Limb (tissue), 2 donors: ENCODE measurements around the gene VPS13A.

ENCODE experiments used
- DNase-seq, 2 donors: peaks; one replicate each; pipeline ENCODE4 v3.0.0-alpha.2; 2016; ENCODE audit errors: extremely low spot score in 2 of 2

Gene VPS13A

DNA sequence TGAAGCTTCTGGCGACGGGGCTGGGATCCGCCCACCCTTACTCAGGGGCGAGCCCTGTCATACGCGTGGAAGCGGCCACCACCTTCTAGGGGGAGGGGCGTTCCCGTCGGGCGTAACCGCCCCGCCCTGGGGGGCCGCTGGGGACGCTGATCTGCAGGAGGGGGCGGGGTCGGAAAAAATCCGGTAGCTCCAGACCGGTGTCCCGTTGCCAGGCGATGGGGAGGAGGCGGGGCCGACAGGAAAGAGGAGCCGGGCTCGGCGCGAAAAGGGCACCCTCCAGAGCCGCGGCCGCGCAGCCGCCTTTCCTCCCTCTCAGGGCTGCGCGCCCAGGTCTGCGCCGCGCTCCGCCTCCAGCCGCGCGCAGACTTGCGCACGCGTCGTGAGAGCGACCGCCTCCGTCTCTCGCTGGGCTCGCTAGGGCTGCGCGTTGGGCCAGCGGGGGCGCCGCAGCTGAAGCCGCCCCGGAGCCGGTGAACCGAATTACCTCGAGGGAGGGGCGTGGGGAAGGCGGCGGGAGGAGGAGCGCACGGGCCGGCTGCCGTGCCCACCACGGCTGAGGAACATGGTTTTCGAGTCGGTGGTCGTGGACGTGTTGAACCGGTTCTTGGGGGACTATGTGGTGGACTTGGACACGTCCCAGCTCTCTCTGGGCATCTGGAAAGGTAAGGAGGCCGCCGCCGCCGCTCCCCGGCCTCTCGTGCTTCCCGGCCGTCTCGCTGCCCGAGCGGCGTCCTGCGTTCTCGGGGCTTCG is at the start of gene VPS13A:
Gene VPS13A (plus strand): TSS at position 392 of the 751 bp plus-strand sequence. CDS start 171 bp downstream, at position 563.
- DNase-seq: peak; percentile 91 to 92

DNA sequence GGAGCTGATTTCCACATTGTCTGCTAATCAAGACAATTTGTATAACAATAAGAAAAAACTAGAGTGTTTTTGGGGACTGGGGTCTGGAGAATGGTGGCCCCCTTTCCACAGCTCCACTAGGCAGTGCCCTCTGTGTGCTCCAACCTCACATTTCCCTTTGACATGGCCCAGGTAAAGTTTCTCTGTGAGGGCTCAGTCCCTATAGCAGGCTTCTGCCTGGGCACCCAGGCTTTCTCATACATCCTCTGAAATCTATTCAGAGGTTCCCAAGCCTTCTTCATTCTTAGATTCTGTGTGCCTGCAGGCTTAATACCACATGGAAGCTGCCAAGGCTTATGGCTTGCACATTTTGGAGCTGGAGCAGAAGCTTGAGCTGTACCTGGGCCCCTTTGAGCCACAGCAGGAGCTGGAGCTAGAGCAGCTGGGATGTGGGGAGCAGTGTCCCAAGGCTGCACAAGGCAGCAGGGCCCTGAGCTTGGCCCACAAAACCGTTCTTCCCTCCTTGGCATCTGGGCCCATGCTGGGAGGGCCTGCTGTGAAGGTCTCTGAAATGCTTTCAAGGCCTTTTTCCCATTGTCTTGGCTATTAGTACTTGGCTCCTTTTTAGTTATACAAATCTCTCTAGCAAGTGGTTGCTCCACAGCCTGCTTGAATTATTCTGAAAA is 49.1 kb upstream of the VPS13A start:
- no peak for DNase-seq

DNA sequence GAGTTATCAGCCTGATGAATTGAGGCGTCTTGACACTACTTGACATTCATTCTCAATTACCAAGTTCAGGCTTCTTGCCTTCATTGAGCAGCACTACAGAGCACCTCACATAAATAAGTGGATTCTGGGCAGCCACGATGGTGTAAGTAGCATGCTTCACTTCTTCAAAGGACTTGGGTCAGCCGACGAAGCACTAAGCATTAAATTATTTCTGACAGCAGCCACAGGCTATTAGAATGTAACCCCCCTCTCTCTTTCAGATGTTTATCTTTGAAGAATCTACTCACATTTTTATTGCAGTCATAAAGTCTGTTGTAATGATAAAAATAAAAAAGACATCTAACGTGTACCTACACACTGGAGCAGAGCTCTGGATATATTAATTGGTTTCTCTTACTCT is 45.9 kb upstream of the VPS13A start:
- DNase-seq: no peak

DNA sequence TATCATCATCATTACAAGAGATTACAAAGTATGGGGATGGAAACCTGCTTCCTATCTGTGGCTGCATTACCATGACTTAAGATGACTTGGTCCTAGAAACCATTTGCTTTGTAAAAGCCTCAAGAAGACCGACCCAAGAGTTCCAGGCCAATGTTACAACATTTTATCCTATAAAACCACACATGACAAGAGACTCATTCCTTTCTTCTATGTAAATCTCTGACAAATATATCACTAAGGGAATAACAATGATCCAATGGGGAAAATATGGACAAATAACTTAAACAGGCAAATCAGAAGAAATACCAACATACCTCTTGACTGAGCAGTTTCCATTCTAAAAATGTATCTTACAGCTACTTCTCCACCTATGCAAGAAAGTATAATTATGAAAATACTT is 44.3 kb upstream of the VPS13A start:
- DNase-seq: no peak

DNA sequence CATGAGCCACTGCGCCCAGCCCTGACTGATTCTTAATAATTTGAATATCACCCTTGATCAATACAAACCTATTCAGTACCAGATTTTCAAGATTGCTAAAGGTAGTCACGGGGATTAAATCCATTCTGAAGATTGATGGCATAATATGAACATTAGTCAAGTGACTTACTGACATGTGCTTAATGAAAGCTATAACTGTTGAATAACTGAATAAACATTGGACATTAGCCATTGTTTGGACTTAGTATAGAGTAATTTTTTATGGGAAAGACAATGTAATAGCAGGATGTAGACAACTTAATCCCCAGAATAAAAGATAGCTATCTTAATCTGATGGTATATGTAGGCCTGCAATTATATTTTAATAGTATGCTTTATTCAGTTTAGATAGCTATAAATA is 35.0 kb upstream of the VPS13A start:
- no peak for DNase-seq

DNA sequence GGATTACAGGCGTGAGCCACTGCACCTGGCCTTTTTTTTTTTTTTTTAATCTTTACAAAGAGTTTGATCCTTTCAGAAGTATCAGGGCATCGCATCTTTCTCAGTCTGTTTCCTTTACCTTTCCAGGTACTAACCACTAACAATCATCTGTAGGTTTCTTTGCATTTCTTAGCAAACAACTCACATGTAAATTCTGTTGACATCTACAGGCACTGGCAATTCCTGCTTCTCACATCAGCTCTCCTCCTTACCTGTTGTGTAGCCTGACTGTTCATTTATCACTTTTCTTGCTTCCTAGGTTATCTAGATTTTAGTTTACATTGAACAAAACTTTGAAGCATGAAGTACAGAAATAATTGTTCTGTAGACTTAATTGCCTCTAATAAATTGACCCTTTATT is 27.5 kb upstream of the VPS13A start:
- no peak for DNase-seq

DNA sequence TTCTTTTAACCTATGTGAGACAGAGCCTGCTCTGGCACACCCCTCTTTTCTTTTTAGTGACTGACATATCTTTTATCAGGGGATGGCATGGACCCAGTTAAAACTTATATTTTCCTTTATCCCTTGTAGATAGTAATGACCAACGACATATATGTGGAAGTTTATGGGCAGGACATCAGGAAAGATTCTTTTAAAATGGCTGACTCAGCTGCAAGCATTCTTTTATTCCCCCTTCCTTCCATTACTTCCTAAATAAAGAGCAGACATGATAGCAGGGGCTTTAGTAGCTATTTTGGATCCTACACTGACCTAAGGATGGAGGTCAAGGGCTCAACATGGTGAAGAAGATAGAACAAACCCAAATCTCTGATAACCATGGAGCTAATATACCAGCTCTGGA is 25.0 kb upstream of the VPS13A start:
- no peak for DNase-seq

DNA sequence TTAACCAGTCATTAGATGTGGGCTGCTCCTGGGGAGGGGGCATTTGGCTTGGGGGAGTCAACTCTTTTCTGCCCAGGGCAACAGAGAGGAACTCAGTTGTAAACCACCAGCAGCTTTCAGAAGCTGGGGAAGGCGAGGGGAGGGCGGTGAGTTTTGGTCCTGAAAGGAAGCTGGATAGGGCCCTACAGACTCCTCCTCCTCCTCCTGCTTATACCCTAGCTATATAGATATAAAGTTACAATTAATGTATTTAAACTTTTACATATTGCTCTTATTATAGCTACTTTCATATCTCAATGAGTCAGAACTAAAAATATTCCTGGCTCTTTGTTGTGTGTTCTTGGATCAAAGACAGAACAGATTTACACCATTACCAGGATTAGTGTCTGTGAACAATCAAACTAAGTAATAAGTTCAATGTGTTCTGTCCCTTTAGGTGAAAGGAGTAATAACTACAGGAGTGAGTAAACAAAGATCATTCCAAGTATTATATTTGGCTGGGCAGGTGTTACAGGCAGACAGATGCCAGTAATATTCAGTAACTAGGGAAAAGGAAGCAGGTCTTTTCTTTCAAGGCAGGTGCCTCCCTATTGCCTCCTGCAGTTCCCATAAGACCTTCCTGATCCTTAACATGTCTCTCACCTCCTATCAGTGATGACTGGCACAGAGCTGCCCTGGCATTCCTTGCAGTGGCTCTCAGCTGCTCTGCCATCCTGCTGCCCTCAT is 20.5 kb upstream of the VPS13A start:
- DNase-seq: no peak

DNA sequence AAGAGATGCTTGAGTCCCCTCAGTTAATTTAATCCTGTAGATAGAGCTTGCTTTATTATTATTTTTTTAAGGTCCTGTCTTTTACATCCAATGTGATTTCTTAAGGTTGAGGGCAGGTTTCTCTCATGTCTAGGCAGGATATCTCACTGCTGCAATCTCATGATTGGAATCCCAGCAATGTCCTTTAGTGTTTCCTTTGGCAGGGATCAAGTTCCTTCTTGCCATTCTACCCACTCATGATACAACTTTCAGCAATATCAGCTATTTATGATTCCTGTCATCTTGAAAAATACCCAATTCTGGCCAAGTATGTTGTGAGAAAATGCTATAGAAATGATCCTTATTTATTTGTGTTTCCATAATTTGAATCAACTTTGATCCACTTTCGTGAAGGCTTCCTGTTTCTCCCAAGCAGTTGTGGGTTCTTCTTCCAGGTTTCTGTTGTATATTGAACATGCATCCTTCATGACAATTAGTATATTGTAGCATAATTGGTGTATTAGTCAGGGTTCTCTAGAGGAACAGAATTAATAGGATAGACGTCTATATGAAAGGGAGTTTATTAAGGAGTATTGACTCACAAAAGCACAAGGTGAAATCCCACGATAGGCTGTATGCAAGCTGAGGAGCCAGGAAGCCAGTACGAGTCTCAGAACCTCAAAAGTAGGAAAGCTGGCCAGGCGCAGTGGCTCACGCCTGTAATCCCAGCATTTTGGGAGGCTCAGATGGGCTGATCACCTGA is 18.4 kb upstream of the VPS13A start:
- no peak for DNase-seq

DNA sequence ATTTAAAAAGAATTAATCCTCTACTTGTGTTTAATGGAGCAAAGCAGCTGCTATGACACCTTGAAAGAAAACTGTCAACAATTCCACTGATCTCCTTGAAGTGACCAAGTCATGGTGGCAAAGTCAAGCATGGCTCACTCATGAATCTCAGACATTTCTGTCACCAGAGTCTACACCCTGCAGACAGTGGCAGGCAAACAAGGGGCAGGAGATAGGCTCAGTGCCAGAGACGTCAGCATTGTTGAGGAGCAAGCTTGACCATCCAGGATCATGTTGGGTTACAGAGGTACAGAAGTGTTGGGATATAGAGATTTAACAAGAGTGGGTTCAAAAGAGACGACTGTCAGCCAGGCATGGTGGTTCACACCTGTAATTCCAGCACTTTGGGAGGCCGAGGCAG is 16.1 kb upstream of the VPS13A start:
- DNase-seq: no peak

DNA sequence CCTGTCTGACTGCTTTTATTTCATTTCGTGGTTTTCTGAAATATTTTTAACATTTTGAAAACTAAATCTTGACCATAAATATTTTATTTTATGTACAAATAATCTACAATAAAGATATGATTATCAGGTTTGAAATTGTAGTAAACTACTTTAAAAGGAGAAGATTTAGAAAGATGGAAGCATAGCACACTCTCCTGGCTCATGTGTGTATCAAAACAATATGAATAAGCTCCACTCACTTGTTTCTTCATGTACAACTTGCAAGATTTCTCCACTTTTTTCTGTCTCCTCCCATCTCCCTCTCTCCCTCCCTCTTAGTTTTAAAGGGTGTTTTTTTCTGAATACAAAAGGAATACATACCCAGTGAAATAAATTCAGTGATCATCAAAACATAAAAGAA is 15.4 kb upstream of the VPS13A start:
- no peak for DNase-seq

DNA sequence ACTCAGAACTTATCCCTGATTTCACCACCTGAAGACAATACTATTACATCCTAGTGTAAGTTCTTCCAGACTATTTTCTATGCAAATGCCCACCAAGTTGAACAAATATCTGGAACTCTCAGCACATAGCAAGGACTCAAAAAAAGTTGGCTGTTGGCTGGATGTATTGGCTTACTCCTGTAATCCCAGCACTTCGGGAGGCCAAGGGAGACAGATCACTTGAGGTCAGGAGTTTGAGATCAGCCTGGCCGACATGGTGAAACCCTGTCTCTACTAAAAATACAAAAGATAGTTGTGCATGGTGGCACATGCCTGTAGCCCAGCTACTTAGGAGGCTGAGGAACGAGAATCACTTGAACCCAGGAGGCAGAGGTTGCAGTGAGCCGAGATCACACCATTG is 15.0 kb upstream of the VPS13A start:
- DNase-seq: no peak

DNA sequence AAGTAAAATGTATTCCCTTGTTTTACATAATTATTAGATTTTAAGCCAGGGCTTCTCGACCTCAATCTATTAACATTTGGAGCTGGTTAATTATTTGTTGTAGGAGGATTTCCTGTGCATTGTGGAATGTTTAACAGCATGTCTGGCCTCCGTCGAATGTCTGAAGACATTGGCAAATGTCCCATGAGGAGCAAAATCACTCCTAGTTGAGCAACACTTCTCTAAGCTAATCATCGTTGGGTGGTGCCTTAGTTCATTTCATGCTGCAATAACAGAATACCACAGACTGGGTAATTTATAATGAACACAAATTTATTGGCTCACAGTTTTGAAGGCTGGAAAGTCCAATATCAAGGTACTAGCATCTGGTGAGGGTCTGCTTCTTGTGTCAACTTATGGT is 13.4 kb upstream of the VPS13A start:
- DNase-seq: no peak

DNA sequence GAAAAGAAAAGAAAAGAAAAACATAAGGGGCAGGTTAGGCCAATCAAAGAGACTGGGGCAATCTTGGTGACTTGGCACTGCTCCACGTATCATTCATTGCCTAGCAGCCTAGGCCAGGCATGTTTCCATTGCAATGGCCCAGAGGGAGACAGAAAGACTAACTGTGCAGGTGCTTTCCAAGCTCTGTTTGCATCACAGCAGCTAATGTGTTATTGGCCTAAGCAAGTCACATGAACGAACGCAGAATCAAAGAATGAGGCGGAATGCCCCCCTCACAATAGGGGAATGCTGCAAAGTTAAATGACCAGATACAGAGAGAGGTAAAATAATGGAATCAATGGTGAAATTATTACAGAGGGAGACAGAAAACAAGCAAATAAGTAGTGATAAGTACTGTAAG is 11.1 kb upstream of the VPS13A start:
- no peak for DNase-seq

DNA sequence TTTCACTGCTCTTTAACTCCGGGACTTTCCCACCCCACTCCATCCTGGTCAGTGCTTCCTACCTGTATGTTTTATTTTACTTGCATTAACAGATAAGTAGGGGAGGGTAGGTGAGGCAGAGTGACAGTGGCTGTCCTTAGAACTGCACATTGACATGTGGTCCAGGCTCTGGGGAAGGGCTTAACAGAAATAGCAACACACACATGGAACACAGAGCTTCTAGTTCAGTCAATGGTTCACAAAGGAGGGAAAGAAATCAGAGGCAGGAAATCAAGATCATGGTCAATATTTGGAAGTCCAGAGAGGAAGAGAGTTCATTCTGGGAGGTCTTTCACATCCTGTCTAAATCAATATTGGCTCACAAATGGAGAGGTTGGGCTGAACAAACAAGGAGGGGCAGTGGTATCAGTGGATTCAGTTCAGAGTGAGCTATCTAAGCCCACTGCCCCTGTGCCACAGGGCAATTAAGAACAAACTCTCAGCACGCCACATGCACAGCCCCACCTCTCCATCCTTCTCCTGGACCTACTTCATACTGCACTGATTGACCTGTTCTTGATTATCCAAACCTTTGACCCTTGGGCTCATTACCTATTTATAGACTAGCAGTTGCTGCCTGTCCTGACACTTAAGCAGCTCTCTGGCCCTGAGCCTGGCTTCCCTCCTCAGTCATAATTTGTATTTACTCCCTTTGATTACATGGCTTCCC is 6.2 kb upstream of the VPS13A start:
- no peak for DNase-seq

DNA sequence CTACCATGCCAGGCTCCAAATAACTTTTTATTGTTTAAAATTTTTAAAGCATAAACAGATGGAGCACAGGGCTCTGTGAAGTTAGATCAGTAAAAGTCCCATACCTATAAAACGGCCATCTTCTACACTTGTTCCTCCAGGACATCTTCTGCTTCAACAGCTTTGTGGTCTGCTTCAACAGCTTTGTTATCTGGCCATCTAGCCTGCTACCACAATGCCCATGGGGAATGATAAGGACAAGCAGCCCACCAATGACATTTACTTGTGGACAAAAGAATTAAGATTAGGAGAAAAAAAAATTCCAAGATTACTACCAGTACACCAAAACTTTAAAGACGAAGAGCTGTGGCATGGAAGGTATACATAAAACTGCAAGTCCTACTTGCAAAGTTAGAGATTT is 2.2 kb upstream of the VPS13A start:
- no peak for DNase-seq

DNA sequence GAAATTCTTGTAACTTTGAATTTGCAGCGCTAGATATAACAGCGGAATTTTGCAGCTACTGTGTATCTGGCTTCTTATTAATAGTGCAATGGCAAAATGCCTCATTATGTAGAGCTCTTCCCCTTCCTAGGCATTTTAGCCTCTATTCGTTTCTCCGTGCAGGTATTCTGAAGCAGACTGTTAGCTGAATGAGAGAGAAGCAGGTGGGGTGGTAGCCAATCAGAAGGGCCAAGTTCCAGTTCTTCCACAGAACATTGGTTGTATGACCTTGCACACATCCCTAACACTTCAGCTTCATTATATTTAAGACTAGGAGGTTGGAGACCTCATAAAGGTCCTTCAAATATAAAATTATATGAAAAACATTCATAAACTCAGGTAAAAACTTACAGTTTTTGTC is 1.2 kb upstream of the VPS13A start:
- DNase-seq: no peak

DNA sequence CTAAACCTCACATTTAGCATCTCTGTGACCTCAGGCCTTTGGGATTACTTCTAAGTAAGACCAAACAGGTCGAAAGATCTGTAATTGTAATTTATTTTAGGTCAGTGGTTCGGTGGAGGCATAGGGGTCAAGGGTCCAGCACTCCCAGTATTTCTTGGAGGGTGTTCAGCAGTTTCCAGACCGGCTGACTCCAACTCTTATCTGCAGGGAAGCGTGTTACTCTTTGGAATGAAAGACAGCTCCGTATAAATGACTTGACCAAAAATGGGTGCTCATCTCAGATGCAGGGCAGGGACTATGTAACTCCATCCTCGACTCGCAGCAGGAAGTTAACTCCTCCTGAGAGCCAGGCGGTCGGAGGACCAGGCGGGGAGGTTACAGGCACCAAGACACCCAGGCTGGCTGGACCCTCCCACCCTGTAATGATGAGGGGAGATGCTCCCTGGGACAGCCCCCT is 620 bp upstream of the VPS13A start:
- no peak for DNase-seq

DNA sequence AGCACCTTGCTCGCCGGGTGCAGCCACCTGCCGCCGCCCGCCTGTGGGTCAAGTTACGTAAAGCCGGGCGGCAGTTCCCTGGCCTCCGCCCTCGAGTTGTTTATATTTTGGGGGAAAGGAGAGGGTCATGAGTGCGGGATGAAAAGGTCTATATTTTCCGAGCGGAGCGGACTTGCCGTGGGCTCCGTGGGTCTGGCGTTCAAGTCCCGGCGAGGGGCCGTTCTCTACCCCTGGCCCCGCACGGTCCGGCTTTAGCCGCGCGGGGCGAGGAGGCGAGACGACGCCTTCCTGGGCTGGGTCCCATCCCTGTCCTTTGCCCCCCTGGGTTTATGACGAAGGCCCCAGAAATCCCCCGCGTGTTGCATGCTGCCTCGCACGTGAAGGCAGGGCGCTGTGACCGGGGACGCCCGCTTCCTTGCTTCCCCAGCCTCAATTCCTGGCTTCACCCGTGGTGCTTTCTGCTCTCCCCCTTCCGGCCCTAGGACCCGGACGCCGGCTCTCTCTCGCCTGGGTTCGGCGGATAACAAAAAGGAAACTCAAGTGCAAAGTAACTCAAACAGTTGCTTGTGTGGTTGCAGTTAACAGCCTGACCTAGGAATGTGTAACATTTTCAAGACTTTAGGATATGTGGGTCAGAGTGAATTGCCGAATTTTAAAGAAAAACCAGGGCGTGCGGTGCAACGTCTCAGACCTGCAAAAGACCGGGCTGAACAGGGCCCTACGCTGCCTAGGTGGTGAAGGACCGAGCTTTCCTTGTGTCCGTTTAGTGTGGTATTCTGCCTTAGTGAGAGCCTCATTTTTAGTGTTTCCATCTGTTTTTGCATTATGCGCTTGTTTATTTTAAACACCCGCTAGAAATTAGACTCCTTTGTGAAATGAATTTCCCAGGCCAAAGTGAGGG is 810 bp downstream of the VPS13A start:
- peak; percentile 16 to 60 for DNase-seq

DNA sequence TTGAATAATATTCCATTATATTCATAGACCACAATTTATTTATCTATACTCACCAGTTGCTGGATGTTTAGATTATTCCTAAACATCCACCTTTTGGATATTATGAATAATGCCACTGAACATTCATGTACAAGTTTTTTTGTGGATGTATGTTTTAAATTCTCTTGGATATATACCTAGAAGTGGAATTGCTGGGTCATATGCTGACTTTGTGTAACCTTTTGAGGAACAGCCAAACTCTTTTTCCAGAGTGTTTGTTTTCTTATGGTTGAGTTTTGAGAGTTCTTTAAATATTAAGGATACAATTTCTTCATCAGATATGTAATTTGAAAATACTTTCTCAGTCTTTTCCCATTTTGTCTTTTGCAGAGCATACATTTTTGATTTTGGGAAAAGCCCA is 2.7 kb downstream of the VPS13A start:
- DNase-seq: no peak
